Naive thymus-derived CD8-positive, alpha-beta T cell (primary cell): ENCODE results near the gene CHP1. TPM values are rescaled to one million over a fixed set of nuclear protein-coding genes. Genes with fewer than 3 reads are reported as not detected.
"Not testable (repeated sequence)": the region's sequence is repeated elsewhere in the genome, so short reads cannot be mapped to it uniquely, and the experiment has no call there.

Source experiments
- ATAC-seq, 2 donors: fragments of 150-1000 bp; cut with Tn5 transposase in 1 of 2; sonication (Bioruptor Pico), chemical (Tn5 transposase) in 1 of 2; 1 replicate in 1 of 2; 2 replicates in 1 of 2; pipeline ENCODE4 v1.10.0; 2021; ENCODE audit warnings: mild to moderate bottlenecking in 2 of 2, moderate library complexity in 2 of 2
- POLR2A ChIA-PET: fragments of 350-600 bp; sonication (Branson Sonifier 250); formaldehyde crosslinking; loops from one replicate; lab custom pipeline; 2021; ENCODE audit warnings: antibody characterized with exemption; lab: Charles Lee
- DNase-seq, 10 donors: peaks; one replicate each; pipeline versions ENCODE4 v3.0.0 to v3.0.0-alpha.2; 2020 to 2022
- H3K27ac Mint-ChIP-seq, 10 donors: one replicate each; pipeline ENCODE4 v1.8.0; 2020 to 2022; ENCODE audit warnings: mild to moderate bottlenecking in 10 of 10, mixed read lengths in 10 of 10, moderate library complexity in 4 of 10, inconsistent platforms in 1 of 10
- H3K27me3 Mint-ChIP-seq, 5 donors: one replicate each; pipeline ENCODE4 v1.8.0; 2021 to 2022; ENCODE audit warnings: mixed read lengths in 5 of 5
- H3K36me3 Mint-ChIP-seq, 3 donors: one replicate each; pipeline ENCODE4 v1.8.0; 2020 to 2022; ENCODE audit warnings: mixed read lengths in 3 of 3, mild to moderate bottlenecking in 2 of 3, inconsistent platforms in 1 of 3
- H3K4me1 Mint-ChIP-seq, 4 donors: one replicate each; pipeline ENCODE4 v1.8.0; 2021 to 2022; ENCODE audit warnings: mixed read lengths in 4 of 4
- H3K4me3 Mint-ChIP-seq, 10 donors: one replicate each; pipeline ENCODE4 v1.8.0; 2020 to 2022; ENCODE audit warnings: mild to moderate bottlenecking in 10 of 10, mixed read lengths in 10 of 10, moderate library complexity in 6 of 10, inconsistent platforms in 1 of 10
- H3K9me3 Mint-ChIP-seq, 9 donors: one replicate each; pipeline ENCODE4 v1.8.0; 2020 to 2022; ENCODE audit warnings: mixed read lengths in 9 of 9, mild to moderate bottlenecking in 3 of 9, inconsistent platforms in 1 of 9, moderate library complexity in 1 of 9
- polyA plus RNA-seq, 3 donors: library from polyadenylated mRNA; unstranded; fragments of 300-500 nt; fragmentation: Illumina TruSeq; gene quantifications; one replicate each; pipeline ENCODE4 v1.2.3, GENCODE V29; 2021
- total RNA-seq, 8 experiments: library from RNA in 2 of 8; stranded (reverse) in 2 of 8; gene quantifications; one replicate each; pipeline ENCODE4 v1.2.3 and lab custom pipeline; 2021 to 2026

Gene CHP1
- total and polyA plus RNA-seq, 5 experiments from 2014 or later: 11.3 to 23.9 (median 21.1) TPM

- no peaks in the 10 kb centered on the region for H3K27me3 Mint-ChIP-seq
- POLR2A ChIA-PET: interaction anchor here (0.6 to 1.5 kb wide), 8 partner anchors 13 to 1123 kb away, joined by 3 to 11 read pairs (median 4); partner anchors contain the start of genes BMF, INO80, NUSAP1 and OIP5
- peak; percentile 52 to 71 for ATAC-seq
Observed at GRCh38 chr15:41231422-41232226, 556 bp downstream of the CHP1 start.

GRCh38 chr15:41233367-41233771, 2.3 kb downstream of the CHP1 start:
- peaks cover 18 to 37% (median 31%) of the 10 kb centered on the region in 4 donors for H3K4me1 Mint-ChIP-seq
- H3K4me3 Mint-ChIP-seq: no peak overlapping the region
- POLR2A ChIA-PET: interaction anchor here (0.6 kb wide), 1 partner anchor 120 kb away, joined by 3 read pairs; no protein-coding TSS in a partner anchor
- H3K9me3 Mint-ChIP-seq: no peaks in the 10 kb centered on the region
- peak overlapping the region in 1 of 10 donors; percentile 18 for H3K27ac Mint-ChIP-seq
- ATAC-seq: no peak
- no peaks in the 10 kb centered on the region for H3K27me3 Mint-ChIP-seq
- DNase-seq: no peak
- no peaks in the 10 kb centered on the region for H3K36me3 Mint-ChIP-seq

More at GRCh38 chr15:41231422-41232226, 556 bp downstream of the CHP1 start:
- Mint-ChIP-seq H3K4me3 (peak overlapping the region; percentile 88 to 94 (median 92)), H3K27ac (peak overlapping the region; percentile 77 to 95 (median 93)), H3K36me3 (no peaks in the 10 kb centered on the region), H3K9me3 (no peaks in the 10 kb centered on the region), H3K4me1 (peaks cover 15 to 37% (median 29%) of the 10 kb centered on the region in 4 donors)
- DNase-seq: no peak

GRCh38 chr15:41235228-41235627, 4.2 kb downstream of the CHP1 start:
- not testable (repeated sequence) for H3K9me3 Mint-ChIP-seq, H3K36me3 Mint-ChIP-seq, H3K4me3 Mint-ChIP-seq, H3K27me3 Mint-ChIP-seq, DNase-seq, H3K27ac Mint-ChIP-seq, ATAC-seq
- POLR2A ChIA-PET: interaction anchor here (0.7 kb wide), 1 partner anchor 292 kb away, joined by 5 read pairs; no protein-coding TSS in a partner anchor
- peaks cover 18 to 35% (median 31%) of the 10 kb centered on the region in 4 donors for H3K4me1 Mint-ChIP-seq

GRCh38 chr15:41235929-41236328, 4.9 kb downstream of the CHP1 start:
- H3K4me1 Mint-ChIP-seq: peaks cover 17 to 28% (median 25%) of the 10 kb centered on the region in 4 donors
- H3K36me3 Mint-ChIP-seq: no peaks in the 10 kb centered on the region
- ATAC-seq (no peak), DNase-seq (no peak)
- POLR2A ChIA-PET: interaction anchor here (0.6 to 0.7 kb wide), 2 partner anchors 207 to 293 kb away, joined by 3 to 5 read pairs; no protein-coding TSS in a partner anchor
- H3K27ac Mint-ChIP-seq: no peak overlapping the region
- no peaks in the 10 kb centered on the region for H3K9me3 Mint-ChIP-seq
- no peaks in the 10 kb centered on the region for H3K27me3 Mint-ChIP-seq
- H3K4me3 Mint-ChIP-seq: no peak overlapping the region

GRCh38 chr15:41238100-41238499, 7.0 kb downstream of the CHP1 start:
- H3K4me3 Mint-ChIP-seq: no peak overlapping the region

GRCh38 chr15:41241221-41241964, 10.3 kb downstream of the CHP1 start:
- peaks cover 0 to 21% (median 19%) of the 10 kb centered on the region in 3 donors for H3K36me3 Mint-ChIP-seq
- no peak for DNase-seq
- POLR2A ChIA-PET: no interaction called here

More at GRCh38 chr15:41238100-41238499, 7.0 kb downstream of the CHP1 start:
- POLR2A ChIA-PET: no interaction called here
- Mint-ChIP-seq H3K27ac (peak overlapping the region in 1 of 10 donors; percentile 7), H3K4me1 (peaks cover 6 to 9% (median 8%) of the 10 kb centered on the region in 4 donors), H3K27me3 (no peaks in the 10 kb centered on the region), H3K36me3 (no peaks in the 10 kb centered on the region), H3K9me3 (no peaks in the 10 kb centered on the region)
- DNase-seq (no peak), ATAC-seq (no peak)

GRCh38 chr15:41250745-41251144, 19.7 kb downstream of the CHP1 start:
- H3K9me3 Mint-ChIP-seq, POLR2A ChIA-PET, DNase-seq, H3K4me3 Mint-ChIP-seq, H3K27ac Mint-ChIP-seq, H3K27me3 Mint-ChIP-seq, ATAC-seq, H3K4me1 Mint-ChIP-seq: not testable (repeated sequence)
- peaks cover 0 to 41% (median 14%) of the 10 kb centered on the region in 3 donors for H3K36me3 Mint-ChIP-seq

More at GRCh38 chr15:41241221-41241964, 10.3 kb downstream of the CHP1 start:
- Mint-ChIP-seq H3K27me3 (no peaks in the 10 kb centered on the region), H3K27ac (no peak overlapping the region), H3K9me3 (no peaks in the 10 kb centered on the region), H3K4me3 (no peak overlapping the region), H3K4me1 (peaks cover 0 to 5% (median 2%) of the 10 kb centered on the region in 4 donors)
- no peak for ATAC-seq

- ATAC-seq (no peak), DNase-seq (no peak)
- H3K36me3 Mint-ChIP-seq: peaks cover 0 to 39% (median 13%) of the 10 kb centered on the region in 3 donors
- POLR2A ChIA-PET: no interaction called here
- H3K27ac Mint-ChIP-seq: no peak overlapping the region
- peaks cover 0 to 8% (median 0%) of the 10 kb centered on the region in 4 donors for H3K4me1 Mint-ChIP-seq
- H3K4me3 Mint-ChIP-seq: no peak overlapping the region
- H3K27me3 Mint-ChIP-seq: no peaks in the 10 kb centered on the region
- no peaks in the 10 kb centered on the region for H3K9me3 Mint-ChIP-seq
Observed at GRCh38 chr15:41251411-41251810, 20.3 kb downstream of the CHP1 start.

- POLR2A ChIA-PET: no interaction called here
- H3K9me3 Mint-ChIP-seq: no peaks in the 10 kb centered on the region
- peaks cover 0 to 55% (median 9%) of the 10 kb centered on the region in 3 donors for H3K36me3 Mint-ChIP-seq
- H3K27me3 Mint-ChIP-seq: no peaks in the 10 kb centered on the region
- no peak overlapping the region for H3K4me3 Mint-ChIP-seq
- H3K27ac Mint-ChIP-seq: peak overlapping the region in 1 of 10 donors; percentile 66
- DNase-seq: no peak
- no peak for ATAC-seq
- H3K4me1 Mint-ChIP-seq: peaks cover 0 to 18% (median 0%) of the 10 kb centered on the region in 4 donors
Observed at GRCh38 chr15:41254560-41254959, 23.5 kb downstream of the CHP1 start.

- Mint-ChIP-seq H3K4me3 (no peak overlapping the region), H3K36me3 (peaks cover 0 to 57% (median 9%) of the 10 kb centered on the region in 3 donors), H3K27me3 (no peaks in the 10 kb centered on the region), H3K27ac (peak overlapping the region in 1 of 10 donors; percentile 22), H3K4me1 (peaks cover 0 to 23% (median 0%) of the 10 kb centered on the region in 4 donors), H3K9me3 (no peaks in the 10 kb centered on the region)
- POLR2A ChIA-PET: no interaction called here
- ATAC-seq: no peak
- no peak for DNase-seq
Observed at GRCh38 chr15:41256103-41256502, 25.0 kb downstream of the CHP1 start.

GRCh38 chr15:41256577-41257038, 25.5 kb downstream of the CHP1 start:
- peaks cover 0 to 56% (median 9%) of the 10 kb centered on the region in 3 donors for H3K36me3 Mint-ChIP-seq
- POLR2A ChIA-PET: no interaction called here
- H3K4me3 Mint-ChIP-seq: no peak overlapping the region
- no peak for ATAC-seq
- no peaks in the 10 kb centered on the region for H3K9me3 Mint-ChIP-seq
- DNase-seq: no peak
- H3K27me3 Mint-ChIP-seq: no peaks in the 10 kb centered on the region
- peaks cover 0 to 23% (median 0%) of the 10 kb centered on the region in 4 donors for H3K4me1 Mint-ChIP-seq
- H3K27ac Mint-ChIP-seq: no peak overlapping the region

- Mint-ChIP-seq H3K4me1 (peaks cover 0 to 22% (median 0%) of the 10 kb centered on the region in 4 donors), H3K36me3 (peaks cover 0 to 64% (median 6%) of the 10 kb centered on the region in 3 donors), H3K27ac (peak overlapping the region in 2 of 10 donors; percentile 36 to 42), H3K4me3 (peak overlapping the region in 1 of 10 donors; percentile 5), H3K9me3 (no peaks in the 10 kb centered on the region), H3K27me3 (no peaks in the 10 kb centered on the region)
- DNase-seq (no peak), ATAC-seq (peak in 1 of 2 donors; percentile 44)
- POLR2A ChIA-PET: interaction anchor here (0.6 to 0.7 kb wide), 2 partner anchors 142 to 724 kb away, joined by 3 read pairs; no protein-coding TSS in a partner anchor
Observed at GRCh38 chr15:41258750-41259471, 27.8 kb downstream of the CHP1 start.
